Measurements from ENCODE around the gene ACTRT2. TPM values are rescaled to one million over a fixed set of nuclear protein-coding genes. Genes with fewer than 3 reads are reported as not detected.

Gene ACTRT2
- total and polyA plus RNA-seq, 2 donors (not counting 3 experiments of a cell fraction or from before 2014, with no cell fraction given): not detected

DNA sequence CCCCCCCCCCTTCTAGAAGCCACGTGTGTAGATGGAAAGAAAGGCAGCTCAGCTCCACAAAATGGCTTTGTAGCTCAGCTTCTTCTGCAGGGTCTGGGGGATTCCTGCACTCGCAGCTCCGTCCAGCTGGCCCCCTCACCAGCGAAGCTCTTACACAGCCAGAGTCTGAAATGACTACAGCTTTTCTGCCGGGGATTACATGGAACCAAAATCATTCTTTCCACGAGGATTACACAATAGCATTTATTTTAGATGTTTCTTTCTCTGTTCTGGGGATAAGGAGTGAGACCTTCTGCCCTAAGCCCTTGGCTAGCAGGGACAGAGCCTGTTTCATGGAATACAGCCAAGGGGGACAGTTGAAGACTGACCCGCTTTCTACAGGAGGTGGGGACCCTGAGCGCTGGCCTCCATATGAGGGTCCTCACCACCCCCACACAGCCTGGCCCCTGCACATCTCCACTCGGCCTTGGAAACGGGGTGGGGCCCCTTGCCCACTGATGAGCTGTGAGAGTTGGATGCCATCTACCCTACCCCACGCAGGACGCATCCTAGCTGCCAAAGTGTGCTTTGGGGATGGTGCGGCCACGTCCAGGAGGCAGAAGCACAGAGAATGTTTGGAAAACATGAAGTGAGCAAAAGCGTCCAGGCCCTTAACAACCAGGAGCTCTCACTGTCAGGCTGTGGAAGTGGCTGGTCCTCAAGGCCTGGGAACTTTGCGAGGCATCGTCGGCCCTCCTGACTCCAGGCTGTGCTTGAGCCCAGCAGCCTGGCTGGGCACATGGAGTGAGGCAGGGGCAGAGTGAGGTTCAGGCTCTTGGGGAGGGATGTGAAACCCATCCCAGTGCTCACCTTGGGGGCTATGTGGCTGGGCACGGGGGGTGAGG lies 14.5 kb downstream of the ACTRT2 start:
- Histone ChIP-seq H3K4me3 (replicated peaks in 1 of 3; ENCODE audit: insufficient read depth in 1 of 3, low read depth in 1 of 3, low read length in 3 of 3) (no peak overlapping the region), H3K4me1 (ENCODE audit: control insufficient read depth, extremely low read depth, insufficient read depth, low read length) (no peaks in the 10 kb centered on the region), H3K9me3 (replicated peaks; ENCODE audit: control insufficient read depth, insufficient read depth, low read length) (no peaks in the 10 kb centered on the region), H3K27ac (ENCODE audit: insufficient read depth, low read depth, low read length) (no peak overlapping the region), H3K9ac (replicated peaks; ENCODE audit: extremely low read depth, insufficient read depth, low read length) (no peak overlapping the region), H3K79me2 (ENCODE audit: control insufficient read depth, insufficient read depth, low read length) (no peaks in the 10 kb centered on the region), H3K27me3 (ENCODE audit: control insufficient read depth in 2 of 2, insufficient read depth in 2 of 2, low read length in 2 of 2) (no peaks in the 10 kb centered on the region), H3K36me3 (ENCODE audit: control insufficient read depth in 2 of 2, extremely low read depth in 1 of 2, insufficient read depth in 2 of 2, low read length in 2 of 2) (no peaks in the 10 kb centered on the region), H3K4me2 (ENCODE audit: insufficient read depth, low read length) (no peak overlapping the region), H4K20me1 (replicated peaks; ENCODE audit: control insufficient read depth, extremely low read depth, insufficient read depth, low read length) (no peaks in the 10 kb centered on the region), H2AFZ (ENCODE audit: low read depth, low read length) (no peak overlapping the region), H3K9me1 (replicated peaks; ENCODE audit: control insufficient read depth, extremely low read depth, insufficient read depth, low read length) (no peaks in the 10 kb centered on the region)
- TF ChIP-seq EZH2 (IDR thresholded peaks at IDR 0.05; ENCODE audit: borderline replicate concordance, low read depth, low read length, severe bottlenecking): no peak
- TF ChIP-seq, protein P1, sequence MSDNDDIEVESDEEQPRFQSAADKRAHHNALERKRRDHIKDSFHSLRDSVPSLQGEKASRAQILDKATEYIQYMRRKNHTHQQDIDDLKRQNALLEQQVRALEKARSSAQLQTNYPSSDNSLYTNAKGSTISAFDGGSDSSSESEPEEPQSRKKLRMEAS (IDR thresholded peaks at IDR 0.05; ENCODE audit: insufficient read depth, insufficient read length): no peak
- no peak for TF ChIP-seq MYC (IDR thresholded peaks at IDR 0.05; ENCODE audit: low read depth, low read length)
- TF ChIP-seq JUN (IDR thresholded peaks at IDR 0.05; ENCODE audit: borderline replicate concordance, insufficient read depth, insufficient read length, low read depth): no peak
- TF ChIP-seq, protein P2, sequence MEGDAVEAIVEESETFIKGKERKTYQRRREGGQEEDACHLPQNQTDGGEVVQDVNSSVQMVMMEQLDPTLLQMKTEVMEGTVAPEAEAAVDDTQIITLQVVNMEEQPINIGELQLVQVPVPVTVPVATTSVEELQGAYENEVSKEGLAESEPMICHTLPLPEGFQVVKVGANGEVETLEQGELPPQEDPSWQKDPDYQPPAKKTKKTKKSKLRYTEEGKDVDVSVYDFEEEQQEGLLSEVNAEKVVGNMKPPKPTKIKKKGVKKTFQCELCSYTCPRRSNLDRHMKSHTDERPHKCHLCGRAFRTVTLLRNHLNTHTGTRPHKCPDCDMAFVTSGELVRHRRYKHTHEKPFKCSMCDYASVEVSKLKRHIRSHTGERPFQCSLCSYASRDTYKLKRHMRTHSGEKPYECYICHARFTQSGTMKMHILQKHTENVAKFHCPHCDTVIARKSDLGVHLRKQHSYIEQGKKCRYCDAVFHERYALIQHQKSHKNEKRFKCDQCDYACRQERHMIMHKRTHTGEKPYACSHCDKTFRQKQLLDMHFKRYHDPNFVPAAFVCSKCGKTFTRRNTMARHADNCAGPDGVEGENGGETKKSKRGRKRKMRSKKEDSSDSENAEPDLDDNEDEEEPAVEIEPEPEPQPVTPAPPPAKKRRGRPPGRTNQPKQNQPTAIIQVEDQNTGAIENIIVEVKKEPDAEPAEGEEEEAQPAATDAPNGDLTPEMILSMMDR (IDR thresholded peaks at IDR 0.05; ENCODE audit: extremely low read depth in 1 of 2, insufficient read depth in 1 of 2, low read depth in 1 of 2, low read length in 2 of 2): no peak
- TF ChIP-seq GATA2 (IDR thresholded peaks at IDR 0.05; ENCODE audit: insufficient read depth, insufficient read length, low read depth, low read length): no peak
- TF ChIP-seq POLR2A (IDR thresholded peaks at IDR 0.05; ENCODE audit: low read depth, low read length): no peak
- TF ChIP-seq FOS (IDR thresholded peaks at IDR 0.05; ENCODE audit: borderline replicate concordance, insufficient read depth, low read length): no peak
- TF ChIP-seq POLR2AphosphoS5 (IDR thresholded peaks at IDR 0.05; ENCODE audit: insufficient read depth, low read depth, low read length): no peak
- intact Hi-C loops (cut with micrococcal nuclease) (no loop called here), dilution Hi-C loops (cut with MboI; ENCODE audit: extremely low pct_ligation_motif_present, low sequenced_read_pairs) (no loop called here)
- FAIRE-seq (no peak), DNase-seq (ENCODE audit: low read depth, low spot score) (no peak)
- POLR2A ChIA-PET: no interaction called here
- CTCF ChIA-PET: no interaction called here
- no TSS peak for BruUV-seq (replicated peaks)

Measured in endothelial cell of umbilical vein (primary cell).